GM18858 (cell line): ENCODE results near the gene ESRRG.
"Not testable (repeated sequence)": the region's sequence is repeated elsewhere in the genome, so short reads cannot be mapped to it uniquely, and the experiment has no call there.

Source experiments
- ATAC-seq: cut with Tn5 transposase; IDR thresholded peaks from one replicate; pipeline ENCODE4 v1.9.1; 2021; ENCODE audit not compliant: unreplicated experiment

Gene ESRRG

DNA sequence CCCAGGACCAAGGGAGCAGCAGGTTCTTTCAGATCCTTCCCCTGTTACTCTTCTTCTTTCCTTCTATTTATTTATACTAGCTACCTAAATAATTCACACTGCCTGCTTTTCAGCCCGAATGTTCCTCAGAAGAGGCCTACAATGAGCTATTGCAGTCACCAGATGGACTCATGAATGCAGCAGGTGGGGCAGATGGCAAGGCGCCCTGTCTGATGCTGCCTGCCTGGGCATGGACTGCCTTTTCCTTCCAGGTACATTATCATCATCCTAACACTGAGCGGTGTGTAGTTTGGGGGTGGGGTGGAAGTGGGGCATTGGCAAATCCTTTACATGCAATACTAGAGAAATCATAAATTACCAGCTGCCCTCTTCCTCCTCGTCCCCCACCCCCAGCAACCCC lies 17.6 kb downstream of the ESRRG start:
- no peak for ATAC-seq

GRCh38 chr1:216704065-216704464 lies 19.2 kb downstream of the ESRRG start:
- ATAC-seq, result not testable (repeated sequence)

- peak; percentile 94 for ATAC-seq
These were observed 21.1 kb downstream of the ESRRG start for GRCh38 chr1:216702170-216702569.

GRCh38 chr1:216700779-216701178 lies 22.4 kb downstream of the ESRRG start:
- no peak for ATAC-seq

- ATAC-seq, result no peak
These were observed 31.5 kb downstream of the ESRRG start for GRCh38 chr1:216691710-216692109.

GRCh38 chr1:216690603-216691002 lies 32.6 kb downstream of the ESRRG start:
- ATAC-seq, result no peak

GRCh38 chr1:216688127-216688657 lies 35.0 kb downstream of the ESRRG start:
- no peak for ATAC-seq

GRCh38 chr1:216686860-216687766 lies 36.1 kb downstream of the ESRRG start:
- ATAC-seq, result no peak

DNA sequence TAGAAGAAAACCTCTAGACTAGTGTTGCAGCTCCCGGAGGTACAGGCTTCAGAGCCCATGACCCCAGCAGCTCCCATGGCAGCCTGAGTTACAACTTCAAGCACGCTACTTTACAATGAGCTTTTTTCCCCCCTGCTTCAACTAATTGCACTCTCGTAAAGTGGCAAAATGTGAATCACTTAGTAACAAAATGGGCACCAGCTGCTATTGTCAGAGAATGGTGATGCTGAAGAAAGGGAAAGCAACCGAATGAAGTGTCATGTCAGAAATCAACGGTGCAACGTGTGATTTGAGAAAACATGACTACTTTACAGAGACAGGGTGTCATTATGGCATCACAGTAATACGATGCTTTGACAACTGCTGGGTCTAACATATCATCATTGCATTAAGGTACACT lies 40.5 kb downstream of the ESRRG start:
- ATAC-seq, result no peak

GRCh38 chr1:216679108-216679507 lies 44.1 kb downstream of the ESRRG start:
- no peak for ATAC-seq

DNA sequence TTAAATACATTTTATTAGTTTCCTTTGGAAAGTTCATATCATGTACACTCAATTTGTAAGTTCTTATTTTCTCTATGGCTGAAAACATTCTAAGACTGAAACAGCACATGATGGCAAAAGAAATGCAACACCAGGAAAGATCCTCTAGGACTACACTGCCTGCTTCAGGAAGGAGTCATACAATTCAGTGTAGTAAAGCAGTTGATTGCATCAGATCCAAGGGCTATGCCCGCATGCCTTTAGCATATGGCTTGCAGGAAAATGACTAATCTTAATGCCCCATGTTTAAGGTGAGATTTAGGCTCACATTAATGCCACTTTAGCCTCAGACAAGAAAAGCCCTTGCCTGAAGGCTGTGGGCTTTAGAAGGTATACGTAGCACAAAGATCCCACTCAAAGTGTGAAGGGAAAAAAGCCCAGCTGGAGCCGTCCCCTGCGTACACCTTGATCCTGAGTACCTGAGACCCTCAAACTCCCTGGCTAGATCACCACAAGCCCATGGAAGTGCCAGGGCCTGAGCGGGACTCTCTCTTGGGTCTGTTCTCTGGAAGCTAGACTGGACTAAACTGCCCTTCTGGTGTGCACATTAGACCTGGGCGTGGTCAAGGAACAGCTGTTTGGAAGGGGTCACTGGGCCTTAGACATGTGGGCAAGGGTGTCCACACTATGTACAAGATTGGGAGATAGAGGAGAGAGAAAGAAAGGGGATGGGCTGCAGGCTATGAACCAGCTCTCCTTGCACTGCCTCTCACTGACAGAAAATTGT lies 52.9 kb downstream of the ESRRG start:
- no peak for ATAC-seq

DNA sequence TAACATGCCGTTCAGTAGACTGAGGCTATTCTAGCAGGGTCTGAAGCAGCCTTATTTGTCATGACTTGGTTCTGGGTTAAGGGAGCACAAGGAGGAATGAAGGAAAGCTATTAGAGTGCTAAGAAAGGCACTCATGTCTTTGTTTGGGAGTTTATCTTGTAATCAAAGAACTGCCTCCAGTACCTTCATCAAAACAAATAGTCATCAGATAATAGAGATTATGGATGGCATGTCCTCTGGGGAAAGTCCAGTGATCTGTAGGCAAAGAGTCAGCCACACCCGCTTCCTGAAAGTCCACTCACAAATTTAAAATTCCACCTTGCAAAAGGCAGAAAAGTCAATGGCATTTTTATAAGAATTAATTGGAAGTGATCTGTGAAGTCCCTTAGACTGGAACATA lies 56.8 kb downstream of the ESRRG start:
- no peak for ATAC-seq

- ATAC-seq, result no peak
These were observed 57.4 kb downstream of the ESRRG start for GRCh38 chr1:216665856-216666255.

GRCh38 chr1:216665406-216665805 lies 57.8 kb downstream of the ESRRG start:
- ATAC-seq, result no peak

DNA sequence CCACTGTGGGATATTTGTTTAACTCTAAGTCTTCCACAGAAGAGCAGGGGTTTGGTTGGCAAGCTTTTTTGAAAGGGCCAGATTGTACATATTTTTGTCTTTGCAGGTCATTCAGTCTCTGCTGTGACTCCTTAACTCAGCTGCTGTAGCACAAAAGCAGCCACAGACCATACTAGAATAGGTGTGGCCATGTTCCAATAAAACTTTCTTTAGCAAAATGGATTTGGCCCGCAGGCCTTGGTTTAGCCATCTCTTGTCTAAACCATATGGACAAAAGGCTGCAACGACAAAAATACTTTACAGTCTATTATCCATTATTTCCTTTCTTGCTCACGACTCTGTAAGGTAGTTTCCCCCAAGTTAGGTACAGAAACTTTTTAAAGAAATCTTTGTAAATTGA lies 60.5 kb downstream of the ESRRG start:
- ATAC-seq, result no peak

DNA sequence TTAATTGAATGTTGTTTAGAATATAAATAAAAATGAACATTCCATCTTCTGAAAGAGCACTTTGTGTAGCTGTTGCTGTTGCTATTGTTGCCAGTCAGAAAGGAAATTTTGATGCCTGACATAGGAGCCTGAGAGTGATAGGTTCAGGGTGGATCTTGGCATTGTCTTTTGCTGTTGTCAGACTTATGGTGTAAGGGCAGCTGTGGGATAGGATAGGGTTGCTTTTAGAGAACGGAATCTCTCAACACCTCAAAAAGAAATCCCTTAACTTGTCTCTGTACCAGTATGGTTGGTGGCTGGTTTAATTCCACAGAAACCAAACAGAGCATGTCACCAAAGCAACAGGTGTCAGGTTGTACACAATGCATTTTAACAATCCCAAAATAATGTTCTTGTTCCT lies 62.7 kb downstream of the ESRRG start:
- ATAC-seq, result no peak

GRCh38 chr1:216653001-216653400 lies 70.2 kb downstream of the ESRRG start:
- ATAC-seq, result no peak

DNA sequence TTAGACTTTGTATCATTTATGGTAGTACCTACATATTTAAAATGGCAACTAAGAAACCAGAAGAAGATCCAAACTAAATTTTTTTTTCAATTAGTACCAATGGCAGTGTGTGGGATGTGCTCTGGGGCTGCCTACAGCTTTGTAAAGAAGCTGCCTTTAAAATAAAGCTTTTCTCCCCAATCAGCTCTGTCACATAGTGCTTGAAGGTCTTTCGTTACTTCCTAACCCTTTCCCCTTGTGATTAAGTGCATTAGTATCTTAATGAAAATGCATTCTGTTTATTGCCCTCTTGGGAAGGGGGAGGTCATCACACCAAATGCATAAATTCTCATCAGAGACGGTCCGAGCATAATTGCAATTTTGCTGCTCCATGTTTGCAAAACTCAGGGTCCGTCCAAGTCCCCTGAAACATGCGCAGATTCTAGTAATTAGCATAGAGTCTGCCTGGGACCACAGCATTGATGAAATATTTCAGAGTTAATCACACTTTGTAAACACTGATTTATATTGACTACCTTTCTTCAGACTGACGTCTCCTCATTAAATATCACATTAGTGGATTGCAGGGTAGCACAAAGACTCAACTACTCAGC lies 71.3 kb downstream of the ESRRG start:
- ATAC-seq, result no peak

DNA sequence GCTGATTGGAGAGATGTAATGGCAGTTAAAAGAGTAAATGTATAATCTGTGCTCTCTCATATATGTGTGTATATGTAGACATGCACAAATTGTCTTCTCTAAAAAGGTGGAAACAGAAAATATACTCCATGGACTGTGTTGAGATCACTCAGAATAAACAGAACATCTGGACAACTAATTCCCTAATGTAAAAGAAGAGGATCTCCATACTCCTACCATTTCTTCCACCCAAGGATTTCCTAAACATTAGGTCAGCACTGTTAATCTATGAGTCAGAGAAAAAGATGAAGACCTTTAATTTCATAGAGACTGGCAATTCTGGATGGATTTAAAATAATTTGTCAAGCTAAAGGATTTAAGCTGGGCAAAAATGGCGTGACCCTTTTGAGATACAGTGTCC lies 80.1 kb downstream of the ESRRG start:
- ATAC-seq, result no peak

GRCh38 chr1:216641669-216642460 lies 81.4 kb downstream of the ESRRG start:
- ATAC-seq, result no peak

DNA sequence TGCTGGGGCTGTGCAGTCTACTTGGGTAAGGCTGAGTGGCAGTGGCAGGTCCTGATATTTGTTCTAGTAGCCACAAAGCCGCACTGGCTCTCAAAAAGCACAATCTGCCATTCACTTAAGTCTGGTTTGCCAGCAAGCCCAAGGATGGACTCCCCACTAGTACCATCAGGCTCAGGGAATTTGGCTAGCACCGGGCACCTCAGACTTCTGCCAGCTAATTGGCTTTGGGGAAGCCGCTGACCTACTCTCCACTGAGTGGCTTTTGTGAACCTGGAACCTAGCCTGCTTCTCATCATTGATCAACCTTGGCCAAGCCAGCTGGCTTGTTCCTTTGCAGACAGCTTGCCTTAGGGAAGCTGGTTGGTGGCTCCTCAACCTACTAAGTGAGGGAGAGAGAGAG lies 83.1 kb downstream of the ESRRG start:
- no peak for ATAC-seq
